Ovary (tissue), 3 donors: ENCODE data around the gene KCNE2.

Experiments
- CTCF ChIP-seq, 3 donors: fragments of 450-650 bp in 2 of 3; fragments of 200-600 bp in 1 of 3; IDR thresholded peaks; one replicate each; pipeline versions ENCODE4 v1.5.1 to v1.8.0; 2016 to 2022; ENCODE audit warnings: antibody characterized with exemption in 3 of 3, mild to moderate bottlenecking in 1 of 3
- EP300 ChIP-seq: sonication (generic); formaldehyde crosslinking; IDR thresholded peaks from one replicate; pipeline ENCODE4 v1.6.1; 2017; ENCODE audit warnings: antibody characterized with exemption
- donor health status: DM: no; HTN: no; CAD: no.

- no peak for TF ChIP-seq EP300
- TF ChIP-seq CTCF (IDR thresholded peaks at IDR 0.05): no peak
Measured at GRCh38 chr21:34331726-34332125, 32.1 kb upstream of the KCNE2 start.
